NCI-H2081 treated with DMSO at 0.1 percent for 48 hours (cell line): ENCODE data around the gene RITA1.
"Not testable (repeated sequence)": the region's sequence is repeated elsewhere in the genome, so short reads cannot be mapped to it uniquely, and the experiment has no call there.

Experiments used
- DNase-seq: peaks from one replicate; lab custom pipeline; 2025; lab: John Stamatoyannopoulos, UW

RITA1 gene, protein sequence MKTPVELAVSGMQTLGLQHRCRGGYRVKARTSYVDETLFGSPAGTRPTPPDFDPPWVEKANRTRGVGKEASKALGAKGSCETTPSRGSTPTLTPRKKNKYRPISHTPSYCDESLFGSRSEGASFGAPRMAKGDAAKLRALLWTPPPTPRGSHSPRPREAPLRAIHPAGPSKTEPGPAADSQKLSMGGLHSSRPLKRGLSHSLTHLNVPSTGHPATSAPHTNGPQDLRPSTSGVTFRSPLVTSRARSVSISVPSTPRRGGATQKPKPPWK

DNA sequence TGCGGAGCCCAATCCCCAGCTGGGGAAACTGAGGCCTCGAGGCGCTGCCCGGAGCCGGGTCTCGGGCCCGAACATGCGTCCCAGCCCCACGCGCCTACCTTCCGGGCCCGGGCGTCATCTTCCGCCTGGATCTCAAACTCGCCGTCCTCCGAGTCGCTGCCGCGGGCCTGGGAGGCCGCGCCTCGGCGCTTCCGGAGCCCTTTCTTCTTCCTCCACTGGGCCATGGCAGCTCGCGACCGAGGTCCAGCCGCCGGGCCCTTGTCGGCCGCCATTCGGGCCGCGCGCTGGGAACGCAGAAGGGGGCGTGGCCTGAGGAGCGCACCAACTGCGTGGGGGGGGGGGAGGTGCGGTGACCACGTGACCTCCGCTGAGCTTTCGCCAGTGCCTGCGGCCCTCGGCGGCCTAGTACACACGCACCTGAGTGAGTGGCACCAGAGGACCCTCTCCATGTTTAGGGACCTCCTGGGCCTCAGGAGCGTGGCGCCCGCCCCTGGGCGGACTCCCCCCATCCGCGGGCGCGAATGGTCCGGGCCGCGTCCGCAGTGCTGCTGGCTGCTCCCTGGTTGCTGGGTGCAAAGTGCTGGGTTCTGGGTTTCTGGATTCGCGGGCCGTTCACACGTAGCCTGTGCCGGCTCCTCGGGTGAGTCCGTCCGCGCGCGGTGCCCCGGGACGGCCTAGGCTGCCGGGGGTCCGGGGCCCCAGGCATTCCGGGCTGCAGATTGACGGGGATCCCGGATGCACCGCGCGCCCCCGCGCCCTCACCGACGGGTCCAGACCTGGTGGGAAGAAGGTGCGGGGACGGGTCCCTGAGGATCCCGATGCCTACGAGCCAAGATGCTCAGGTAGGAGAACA is at the start of gene RITA1, which contains the start of gene DDX54:
Gene RITA1, plus strand, starts transcription at position 542 of the 853 bp plus-strand sequence. CDS start 1,026 bp downstream, outside the sequence.
Gene DDX54, minus strand, starts transcription at position 299 of the 853 bp plus-strand sequence. Its CDS starts 27 bp downstream, at position 272.
- no peak for DNase-seq

DNA sequence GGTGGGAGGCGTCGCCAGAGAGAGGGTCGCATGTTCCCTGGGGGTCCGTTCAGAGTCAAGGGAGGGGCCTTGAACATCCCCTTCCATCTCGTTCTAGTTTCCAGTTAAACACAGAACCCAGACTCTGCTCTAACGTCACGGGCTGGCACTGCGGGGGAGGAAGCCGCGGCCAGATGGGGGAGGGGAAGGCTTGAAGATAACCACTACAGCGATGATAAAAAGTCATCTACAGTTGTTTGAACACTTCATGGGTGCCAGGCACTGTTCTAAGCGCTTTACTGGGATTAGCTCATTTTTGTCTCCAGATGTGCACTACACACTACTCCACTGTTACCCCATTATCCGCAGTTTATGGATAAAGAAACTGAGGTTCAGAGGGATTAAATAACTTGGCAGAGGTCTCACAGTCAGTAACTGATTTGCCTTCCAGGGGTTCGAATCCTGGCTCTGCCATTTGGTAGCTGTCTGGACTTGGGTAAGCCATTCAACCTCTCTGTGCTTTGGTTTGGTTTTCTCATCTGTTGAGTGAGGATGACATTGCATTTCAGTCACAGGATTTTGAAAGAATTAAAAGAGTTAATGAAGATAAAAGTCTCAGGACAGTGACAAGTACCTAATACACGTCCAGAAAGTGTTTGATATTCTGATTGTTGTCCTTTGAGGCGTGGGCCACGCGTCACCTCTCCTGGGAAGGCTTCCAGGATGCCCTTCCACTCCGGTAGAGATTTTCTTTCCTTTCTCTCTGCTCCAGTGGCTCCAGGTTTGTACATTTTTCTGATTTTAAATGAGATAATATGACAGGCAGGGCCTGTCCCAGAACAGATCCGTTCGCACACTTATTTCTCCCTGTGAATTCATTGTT is 49.2 kb upstream of the RITA1 start:
- DNase-seq = no peak

DNA sequence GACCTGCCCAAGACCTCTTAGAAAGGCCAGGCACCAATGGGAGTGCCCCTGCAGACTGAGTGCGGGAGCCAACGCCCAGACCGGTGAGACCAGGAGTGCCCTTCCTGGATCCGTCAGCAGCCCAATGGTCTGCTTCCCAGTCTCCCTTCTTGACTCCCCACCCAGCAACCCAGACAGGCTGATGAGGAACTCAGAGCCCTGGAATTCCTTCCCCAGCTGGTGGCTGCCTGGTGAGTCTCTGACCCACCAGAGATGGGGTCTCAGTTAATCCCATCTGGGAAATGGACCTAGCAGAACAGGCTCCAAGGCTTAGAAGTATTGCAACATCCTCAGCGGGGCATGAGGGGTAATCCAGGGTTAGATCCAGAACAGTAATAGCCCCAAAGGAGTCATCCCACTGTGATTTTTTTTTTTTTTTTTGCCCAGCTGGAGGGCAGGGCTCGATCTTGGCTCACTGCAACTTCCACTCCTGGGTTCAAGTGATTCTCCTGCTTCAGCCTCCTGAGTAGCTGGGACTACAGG is 48.5 kb upstream of the RITA1 start:
- DNase-seq = no peak

DNA sequence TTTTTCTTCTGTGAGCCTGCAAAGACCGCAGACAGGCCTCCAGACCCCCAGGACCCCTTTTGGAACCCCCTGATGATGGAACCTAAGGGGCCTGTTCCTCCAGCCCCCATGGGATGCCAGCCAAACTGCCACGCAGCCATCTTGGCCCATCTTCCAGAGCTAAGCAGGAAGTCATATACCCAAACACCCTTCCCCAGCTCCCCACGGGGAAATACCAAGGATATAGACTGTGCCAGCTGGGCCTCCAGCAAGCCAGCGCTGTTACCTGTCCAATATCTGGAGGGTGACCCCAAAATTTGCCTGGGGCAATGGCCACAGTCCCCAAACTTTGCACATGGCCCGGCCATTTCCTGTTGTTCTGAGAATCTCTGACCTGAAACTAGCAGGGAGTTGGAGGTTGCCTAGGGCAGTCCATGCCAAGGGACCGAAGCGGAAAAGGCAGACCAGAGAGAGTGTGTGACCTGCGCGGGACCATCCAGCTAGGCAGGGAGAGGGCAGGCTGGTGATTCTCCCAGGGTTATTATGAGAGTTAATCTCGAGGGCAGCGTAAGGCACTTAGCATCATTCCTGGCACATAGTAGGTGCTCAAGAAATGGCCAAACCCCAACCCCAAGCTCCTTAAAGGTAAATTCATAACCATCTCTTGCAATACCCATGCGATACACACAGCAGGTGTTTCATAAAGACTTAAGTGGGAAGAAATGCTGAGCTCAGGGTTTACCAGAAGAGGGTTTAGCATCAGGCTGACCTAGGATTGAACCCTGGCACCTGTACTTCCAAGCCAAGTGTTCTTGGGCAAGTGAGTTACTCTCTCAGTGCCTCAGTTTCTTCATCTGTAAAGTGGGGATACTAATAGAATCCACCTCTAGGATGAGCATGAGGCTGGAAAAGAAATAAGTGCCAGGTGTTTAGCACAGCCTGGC is 47.4 kb upstream of the RITA1 start:
- no peak for DNase-seq

DNA sequence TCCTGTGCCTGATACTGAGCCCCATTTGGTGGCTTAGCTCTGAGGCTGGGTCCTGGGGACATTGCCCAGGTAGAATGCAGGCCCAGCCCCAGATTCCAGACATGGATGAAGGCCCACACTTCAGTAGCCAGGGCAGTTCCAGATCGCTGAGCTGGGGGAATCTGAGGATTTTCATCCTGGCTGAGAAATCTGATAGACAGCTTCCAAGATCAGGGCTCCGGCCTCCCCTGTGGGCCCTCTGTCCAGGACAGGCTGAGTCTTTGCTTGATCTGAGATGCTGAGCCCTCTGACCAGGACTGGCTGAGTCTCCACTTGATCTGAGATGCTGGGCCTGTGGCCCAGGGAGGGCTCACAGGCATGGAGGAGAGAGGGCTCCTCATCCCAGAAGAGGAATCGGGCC is 46.7 kb upstream of the RITA1 start:
- no peak for DNase-seq

DNA sequence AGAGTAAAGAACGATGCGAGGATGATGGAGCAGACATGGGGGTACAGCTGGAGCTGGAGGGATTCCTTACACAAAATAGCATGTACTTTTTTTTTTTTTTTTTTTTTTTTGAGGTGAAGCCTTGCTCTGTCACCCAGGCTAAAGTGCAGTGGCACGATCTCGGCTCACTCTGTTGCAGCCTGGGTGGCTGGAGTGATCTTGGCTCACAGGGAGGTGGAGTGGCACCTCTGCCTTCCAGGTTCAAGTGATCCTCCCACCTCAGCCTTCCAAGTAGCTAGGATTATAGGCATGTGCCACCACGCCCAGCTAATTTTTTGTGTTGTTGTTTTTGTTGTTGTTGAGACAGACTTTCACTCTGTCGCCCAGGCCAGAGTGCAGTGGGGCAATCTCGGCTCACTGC is 44.8 kb upstream of the RITA1 start:
- DNase-seq = no peak

DNA sequence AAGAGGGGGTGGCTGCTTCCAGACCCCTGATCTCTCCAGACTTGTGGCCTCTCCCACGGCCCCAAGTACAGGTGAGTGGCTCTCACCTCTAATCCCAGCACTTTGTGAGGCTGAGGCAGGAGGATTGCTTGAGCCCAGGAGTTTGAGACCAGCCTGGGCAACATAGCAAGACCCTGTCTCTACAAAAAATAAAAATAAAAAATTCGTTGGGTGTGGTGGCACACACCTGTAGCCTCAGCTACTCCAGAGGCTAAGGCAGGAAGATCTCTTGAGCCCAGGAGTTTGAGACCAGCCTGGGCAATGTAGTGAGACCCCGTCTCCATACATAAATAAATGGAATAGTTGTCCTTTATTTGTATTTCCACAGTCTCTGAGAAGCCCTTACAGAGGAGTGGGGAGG is 43.8 kb upstream of the RITA1 start:
- DNase-seq = not testable (repeated sequence)

DNA sequence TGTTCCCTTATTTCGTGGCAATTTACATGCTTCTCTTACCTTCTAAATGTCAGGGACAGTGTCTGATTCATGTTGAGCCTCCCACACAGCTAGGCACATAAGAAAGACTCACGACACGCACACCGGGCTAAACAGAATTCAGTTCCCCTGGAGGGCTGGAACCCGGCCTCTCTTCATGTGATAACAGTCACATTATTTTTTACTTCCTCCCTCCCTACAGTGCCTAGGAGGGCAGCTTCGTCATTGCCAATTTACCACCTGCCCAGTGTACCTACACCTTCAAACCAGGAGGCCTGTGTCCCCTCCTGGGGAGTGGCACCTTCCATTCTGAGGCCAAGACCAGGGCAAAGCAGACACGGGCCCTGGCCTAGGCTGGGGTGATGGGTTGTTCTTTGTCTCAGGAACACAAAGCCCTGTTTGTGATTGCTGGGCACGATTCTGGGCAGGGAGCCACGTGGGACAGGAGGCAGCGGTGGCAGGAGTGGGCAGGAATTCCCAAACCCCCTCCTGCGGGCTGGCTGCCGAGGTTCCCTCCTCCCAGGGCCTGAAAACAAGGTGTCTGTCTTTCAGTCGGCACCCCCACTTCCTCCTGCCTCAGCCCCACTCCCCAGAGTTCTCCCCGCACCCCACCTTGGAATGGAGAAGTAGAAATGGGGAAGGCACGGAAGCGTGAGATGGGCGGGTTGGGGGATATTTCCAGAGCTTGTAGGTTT is 43.2 kb upstream of the RITA1 start:
- no peak for DNase-seq

DNA sequence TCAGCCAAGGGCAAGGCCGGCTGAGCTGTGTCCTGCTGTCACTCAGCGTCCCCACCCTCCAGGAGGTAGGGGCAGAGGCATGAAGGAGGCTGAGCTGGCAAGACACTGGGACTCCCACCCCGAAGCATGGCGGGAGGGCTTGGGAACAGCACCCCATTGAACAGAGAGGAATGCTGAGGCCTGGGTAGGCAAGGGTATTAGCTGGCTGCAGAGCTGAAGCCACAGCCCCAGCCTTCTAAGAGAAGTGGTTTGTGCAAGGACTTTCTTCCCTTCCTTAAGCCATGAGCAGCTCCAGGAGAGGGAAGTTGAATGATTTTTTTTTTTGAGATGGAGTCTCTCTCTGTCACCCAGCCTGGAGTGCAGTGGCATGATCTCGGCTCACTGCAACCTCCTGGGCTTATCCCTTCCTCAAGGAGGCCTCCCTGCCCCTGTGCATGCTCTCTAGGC is 42.6 kb upstream of the RITA1 start:
- no peak for DNase-seq

DNA sequence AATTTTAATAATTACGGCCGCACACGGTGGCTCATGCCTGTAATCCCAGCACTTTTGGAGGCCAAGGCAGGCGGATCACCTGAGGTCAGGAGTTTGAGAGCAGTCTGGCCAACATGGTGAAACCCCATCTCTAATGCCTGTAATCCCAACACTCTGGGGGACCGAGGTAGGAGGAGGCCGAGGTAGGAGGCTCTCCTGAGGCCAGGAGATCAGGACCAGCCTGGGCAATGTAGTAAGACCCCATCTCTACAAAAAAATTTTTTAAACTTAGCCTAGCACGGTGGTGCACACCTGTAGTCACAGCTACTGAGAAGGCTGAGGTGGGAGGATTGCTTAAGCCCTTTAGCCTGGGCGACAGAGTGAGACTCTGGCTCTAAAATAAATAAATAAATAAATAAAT is 41.6 kb upstream of the RITA1 start:
- DNase-seq = no peak

DNA sequence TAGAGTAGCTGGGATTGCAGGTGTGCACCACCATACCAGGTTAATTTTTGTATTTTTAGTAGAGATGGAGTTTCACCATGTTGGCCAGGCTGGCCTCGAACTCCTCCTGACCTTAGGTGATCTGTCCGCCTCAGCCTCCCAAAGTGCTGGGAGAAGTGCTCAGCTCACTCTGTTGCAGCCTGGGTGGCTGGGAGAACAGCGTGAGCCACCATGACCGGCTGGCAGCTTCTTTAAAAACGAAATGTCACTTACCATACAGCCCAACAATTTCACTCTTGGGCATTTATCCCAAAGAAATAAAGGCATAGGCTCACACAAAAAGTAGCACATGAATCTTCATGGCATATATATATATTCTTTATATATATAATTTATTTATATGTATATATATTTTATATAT is 40.7 kb upstream of the RITA1 start:
- no peak for DNase-seq

DNA sequence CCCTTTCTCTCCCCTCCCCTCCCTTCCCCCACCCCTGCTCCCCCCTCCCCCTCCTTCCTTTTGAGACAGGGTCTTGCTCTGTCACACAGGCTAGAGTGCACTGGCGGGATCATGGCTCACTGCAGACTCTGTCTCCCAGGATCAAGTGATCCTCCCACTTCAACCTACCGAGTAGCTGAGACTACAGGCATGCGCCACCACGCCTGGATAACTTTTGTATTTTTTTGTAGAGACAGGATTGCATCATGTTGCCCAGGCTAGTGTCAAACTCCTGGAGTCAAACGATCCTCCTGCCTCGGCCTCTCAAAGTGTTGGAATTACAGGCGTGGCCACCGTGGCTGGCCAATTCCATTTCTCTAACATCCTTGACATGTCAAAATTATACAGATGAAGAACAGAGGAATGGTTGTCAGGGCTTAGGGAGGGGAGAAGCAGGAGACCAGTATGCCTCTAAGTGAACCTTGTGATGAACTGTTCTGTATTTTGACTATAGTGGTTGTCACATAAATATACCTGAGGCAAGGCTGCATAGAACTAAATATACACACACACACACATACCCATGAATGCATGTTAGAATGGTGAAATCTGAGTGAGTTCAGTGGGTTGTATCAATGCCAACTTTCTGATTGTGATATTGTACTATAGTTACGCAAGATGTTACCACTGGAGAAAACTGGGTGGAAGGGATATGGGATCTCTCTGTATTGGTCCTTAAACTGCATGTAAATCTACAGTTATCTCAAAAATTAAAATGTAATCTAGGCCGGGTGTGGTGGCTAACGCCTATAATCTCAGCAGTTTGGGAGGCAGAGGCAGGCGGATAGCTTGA is 39.6 kb upstream of the RITA1 start:
- DNase-seq = no peak

DNA sequence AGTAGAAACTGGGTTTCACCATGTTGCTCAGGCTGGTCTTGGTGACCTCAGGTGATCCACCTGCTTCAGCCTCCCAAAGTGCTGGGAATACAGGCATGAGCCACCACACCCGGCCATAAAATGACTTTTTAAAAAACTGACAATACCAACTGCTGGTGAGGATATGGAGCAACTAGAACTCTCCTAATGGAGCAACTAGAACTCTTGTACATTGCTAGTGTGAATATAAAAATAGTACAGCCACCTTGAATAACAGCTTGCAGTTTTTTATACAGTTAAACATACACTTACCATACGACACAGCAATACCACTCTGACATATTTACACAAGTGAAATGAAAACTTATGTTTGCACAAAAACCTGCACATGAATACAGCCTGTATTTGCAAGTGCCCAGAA is 38.5 kb upstream of the RITA1 start:
- no peak for DNase-seq

DNA sequence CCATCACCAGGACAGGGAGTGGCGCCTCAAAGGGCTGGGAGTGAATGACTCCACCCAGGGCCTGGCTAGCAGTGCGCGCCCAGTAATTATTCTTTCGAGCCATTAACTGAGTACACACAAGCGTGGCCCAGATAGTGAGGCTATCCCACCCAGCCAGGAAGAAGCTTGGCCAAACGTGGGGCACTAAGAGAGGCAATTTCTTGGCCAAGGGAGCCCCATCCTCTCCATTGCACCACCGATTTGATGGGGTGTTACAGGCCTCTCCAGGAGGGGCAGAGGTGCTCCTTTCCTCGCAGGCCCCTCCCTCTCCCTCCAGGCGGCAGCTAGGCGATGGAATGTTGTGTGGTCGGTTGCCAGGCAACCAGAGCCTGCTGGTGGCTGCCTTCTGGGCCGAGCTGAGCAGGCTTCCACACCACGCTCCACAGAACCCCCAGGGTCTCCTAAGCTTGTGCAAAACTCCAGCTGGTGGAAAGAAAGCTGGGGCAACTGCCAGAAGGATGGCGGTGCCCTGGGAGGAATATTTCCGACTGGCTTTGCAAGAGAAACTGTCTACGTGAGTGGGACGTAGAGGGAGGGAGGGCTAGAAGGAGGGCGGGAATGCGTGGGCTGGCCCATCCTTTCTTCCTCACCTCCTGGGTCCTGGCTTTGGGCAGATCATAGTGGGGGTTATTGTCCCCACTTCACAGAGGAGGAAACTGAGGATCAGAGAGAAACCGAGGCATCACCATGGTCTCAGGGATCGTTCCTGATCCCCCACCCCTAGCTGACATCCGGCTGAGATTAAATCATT is 36.0 kb upstream of the RITA1 start, which contains the start of gene CFAP73:
Gene CFAP73, plus strand, starts transcription at position 364 of the 790 bp plus-strand sequence. Its CDS starts 134 bp downstream, at position 498.
- no peak for DNase-seq

DNA sequence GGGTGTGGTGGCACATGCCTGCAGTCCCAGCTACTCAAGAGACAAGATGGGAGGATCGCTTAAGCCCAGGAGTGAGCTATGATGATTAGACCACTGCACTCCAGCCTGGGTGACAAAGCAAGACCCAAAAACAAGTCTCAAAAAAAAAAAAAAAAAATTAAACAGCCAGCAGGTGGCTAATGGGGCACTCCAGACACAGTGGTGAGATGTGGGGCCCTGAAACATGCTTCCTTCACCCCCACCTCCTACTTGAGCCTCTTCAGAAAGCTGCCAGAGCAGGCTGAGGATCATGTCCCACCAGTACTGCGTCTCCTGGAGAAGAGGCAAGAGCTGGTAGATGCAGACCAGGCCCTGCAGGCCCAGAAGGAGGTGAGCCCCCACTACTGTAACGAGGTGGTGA is 33.9 kb upstream of the RITA1 start:
- DNase-seq = no peak

DNA sequence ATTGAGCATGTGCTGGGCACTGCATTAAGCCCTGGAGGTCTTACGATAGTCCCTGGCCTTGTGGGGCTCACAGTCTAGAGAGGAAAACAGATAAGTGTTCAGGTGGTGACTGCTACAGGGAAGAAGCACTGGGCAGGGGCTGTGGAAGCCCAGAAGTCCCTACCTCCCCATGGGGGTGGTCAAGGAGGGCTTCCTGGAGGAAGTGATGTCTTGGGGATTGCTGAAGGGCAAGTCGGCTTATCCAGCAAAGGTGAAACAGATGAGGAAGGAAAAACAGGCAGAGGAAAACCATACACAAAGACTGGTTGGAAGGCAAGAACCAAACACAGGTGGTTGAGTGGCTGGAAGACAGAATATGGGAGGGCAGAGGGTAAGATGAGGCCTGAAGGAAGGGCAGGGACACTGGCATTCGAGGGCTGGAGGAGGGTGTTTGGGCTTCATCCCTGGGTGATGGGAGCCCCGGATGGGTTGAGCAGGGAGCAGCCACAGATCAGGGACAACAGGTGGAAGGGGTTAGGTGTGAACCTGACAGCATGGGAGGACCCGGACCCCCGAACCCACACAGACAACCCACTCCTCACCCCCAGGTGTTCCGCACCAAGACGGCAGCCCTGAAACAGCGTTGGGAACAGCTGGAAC is 33.2 kb upstream of the RITA1 start:
- DNase-seq = no peak

DNA sequence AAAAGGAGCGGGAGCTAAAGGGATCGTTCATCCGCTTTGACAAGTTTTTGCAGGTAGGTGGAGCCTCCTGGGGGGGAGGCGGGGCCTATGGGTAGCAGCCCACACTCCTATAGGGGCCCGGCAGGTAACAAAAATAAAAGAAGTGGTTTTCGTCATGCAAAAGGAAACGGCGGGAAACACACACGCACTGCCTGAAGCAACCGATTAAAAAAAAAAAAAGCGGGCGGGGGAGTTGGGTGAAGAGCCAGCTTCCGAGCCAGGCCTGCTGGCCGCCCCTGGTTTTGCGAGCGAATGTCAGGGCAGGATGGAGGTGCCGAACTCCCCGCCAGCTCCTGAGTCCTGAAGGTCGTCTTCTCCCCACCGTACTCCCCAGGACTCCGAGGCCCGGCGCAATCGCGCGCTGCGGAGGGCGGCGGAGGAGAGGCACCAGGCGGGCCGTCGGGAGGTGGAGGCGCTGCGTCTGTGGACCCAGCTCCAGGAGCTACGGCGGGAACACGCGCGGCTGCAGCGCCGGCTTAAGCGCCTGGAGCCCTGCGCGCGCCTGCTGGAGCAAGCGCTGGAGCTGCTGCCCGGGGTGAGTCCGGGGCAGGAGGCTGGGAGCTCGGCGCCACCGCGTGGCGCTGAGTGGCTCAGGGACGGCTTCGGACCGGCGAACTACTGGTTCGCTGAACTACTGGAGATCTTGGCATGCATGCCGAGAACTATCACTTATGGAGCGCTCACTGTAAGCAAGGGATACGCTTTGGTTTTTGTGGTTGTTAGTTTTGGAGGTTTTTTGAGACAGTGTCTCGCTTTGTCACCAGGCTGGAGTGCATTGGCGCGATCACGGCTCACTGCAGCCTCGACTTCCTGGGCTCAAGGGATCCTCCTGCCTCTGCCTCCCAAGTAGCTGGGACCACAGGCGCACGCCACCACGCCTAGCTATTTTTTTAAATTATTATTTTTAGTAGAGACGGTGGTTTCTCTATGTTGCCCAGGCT is 32.4 kb upstream of the RITA1 start:
- DNase-seq = no peak
